WTC11 (cell line): ENCODE measurements around the gene MN1. TPM values are rescaled to one million over a fixed set of nuclear protein-coding genes. Genes with fewer than 3 reads are reported as not detected.

Source experiments
- AFF4 ChIP-seq: sonication (generic); formaldehyde crosslinking; IDR thresholded peaks from 2 replicates; pipeline ENCODE4 v1.8.1; 2023; ENCODE audit warnings: mild to moderate bottlenecking, missing genetic modification reagents, borderline replicate concordance
- ATF1 ChIP-seq: sonication (generic); formaldehyde crosslinking; IDR thresholded peaks from 2 replicates; pipeline ENCODE4 v1.8.1; 2023; ENCODE audit warnings: mild to moderate bottlenecking, moderate library complexity, missing genetic modification reagents
- CREM ChIP-seq: sonication (generic); formaldehyde crosslinking; IDR thresholded peaks from 2 replicates; pipeline ENCODE4 v1.8.1; 2022; ENCODE audit warnings: mild to moderate bottlenecking, missing genetic modification reagents, moderate library complexity
- E2F5 ChIP-seq: sonication (generic); formaldehyde crosslinking; IDR thresholded peaks from 2 replicates; pipeline ENCODE4 v1.8.1; 2022; ENCODE audit warnings: mild to moderate bottlenecking, moderate library complexity, missing genetic modification reagents
- ELF4 ChIP-seq: sonication (generic); formaldehyde crosslinking; IDR thresholded peaks from 2 replicates; pipeline ENCODE4 v1.8.1; 2022; ENCODE audit warnings: low read depth, mild to moderate bottlenecking, moderate library complexity, missing genetic modification reagents
- ETV6 ChIP-seq: sonication (generic); formaldehyde crosslinking; IDR thresholded peaks from 2 replicates; pipeline ENCODE4 v1.8.1; 2022; ENCODE audit warnings: mild to moderate bottlenecking, missing genetic modification reagents
- FOXK1 ChIP-seq: sonication (generic); formaldehyde crosslinking; IDR thresholded peaks from 2 replicates; pipeline ENCODE4 v1.8.0; 2022; ENCODE audit warnings: mild to moderate bottlenecking, moderate library complexity, missing genetic modification reagents
- FOXP1 ChIP-seq: sonication (generic); formaldehyde crosslinking; IDR thresholded peaks from 2 replicates; pipeline ENCODE4 v1.8.0; 2022; ENCODE audit warnings: missing genetic modification reagents, mild to moderate bottlenecking, moderate library complexity, borderline replicate concordance
- FOXP4 ChIP-seq: sonication (generic); formaldehyde crosslinking; IDR thresholded peaks from 2 replicates; pipeline ENCODE4 v1.8.0; 2022; ENCODE audit warnings: mild to moderate bottlenecking, missing genetic modification reagents
- NFATC4 ChIP-seq: fragments of 250-450 bp; sonication (Bioruptor Pico); IDR thresholded peaks from 2 replicates; pipeline ENCODE4 v1.9.0; 2021; ENCODE audit warnings: mild to moderate bottlenecking
- RORB ChIP-seq: fragments of 250-450 bp; sonication (Bioruptor Pico); IDR thresholded peaks from 2 replicates; pipeline ENCODE4 v1.9.0; 2021; ENCODE audit warnings: mild to moderate bottlenecking
- SOX15 ChIP-seq: fragments of 250-450 bp; sonication (Bioruptor Pico); IDR thresholded peaks from 2 replicates; pipeline ENCODE4 v1.9.0; 2021; ENCODE audit warnings: mild to moderate bottlenecking
- TEAD4 ChIP-seq: sonication (generic); formaldehyde crosslinking; IDR thresholded peaks from 2 replicates; pipeline ENCODE4 v1.8.0; 2022; ENCODE audit warnings: mild to moderate bottlenecking, missing genetic modification reagents
- ZBTB43 ChIP-seq: sonication (generic); formaldehyde crosslinking; IDR thresholded peaks from 2 replicates; pipeline ENCODE4 v1.8.1; 2023; ENCODE audit warnings: mild to moderate bottlenecking, missing genetic modification reagents
- ZNF423 ChIP-seq: fragments of 250-450 bp; sonication (Bioruptor Pico); IDR thresholded peaks from 2 replicates; pipeline ENCODE4 v2.1.2; 2022; ENCODE audit warnings: mild to moderate bottlenecking, moderate library complexity
- ZNF532 ChIP-seq: fragments of 250-450 bp; sonication (Bioruptor Pico); IDR thresholded peaks from 2 replicates; pipeline ENCODE4 v1.9.0; 2021; ENCODE audit warnings: mild to moderate bottlenecking, borderline replicate concordance
- total RNA-seq: library from RNA; stranded (reverse); gene quantifications from 3 replicates; pipeline ENCODE4 v1.2.3, GENCODE V29; 2021
- TF ChIP-seq, protein P1 (sequence below): fragments of 200-600 bp; IDR thresholded peaks from 2 replicates; pipeline ENCODE4 v1.8.0; 2022; ENCODE audit warnings: antibody characterized with exemption
- TF ChIP-seq, protein P2 (sequence below): sonication (generic); formaldehyde crosslinking; IDR thresholded peaks from 2 replicates; pipeline ENCODE4 v1.8.0; 2022; ENCODE audit warnings: missing genetic modification reagents
- TF ChIP-seq, protein P3 (sequence below): sonication (generic); formaldehyde crosslinking; IDR thresholded peaks from 2 replicates; pipeline ENCODE4 v1.8.0; 2022; ENCODE audit warnings: mild to moderate bottlenecking, missing genetic modification reagents

The MN1 gene
- total RNA-seq, 1 experiment from 2014 or later: 21.3 TPM

DNA sequence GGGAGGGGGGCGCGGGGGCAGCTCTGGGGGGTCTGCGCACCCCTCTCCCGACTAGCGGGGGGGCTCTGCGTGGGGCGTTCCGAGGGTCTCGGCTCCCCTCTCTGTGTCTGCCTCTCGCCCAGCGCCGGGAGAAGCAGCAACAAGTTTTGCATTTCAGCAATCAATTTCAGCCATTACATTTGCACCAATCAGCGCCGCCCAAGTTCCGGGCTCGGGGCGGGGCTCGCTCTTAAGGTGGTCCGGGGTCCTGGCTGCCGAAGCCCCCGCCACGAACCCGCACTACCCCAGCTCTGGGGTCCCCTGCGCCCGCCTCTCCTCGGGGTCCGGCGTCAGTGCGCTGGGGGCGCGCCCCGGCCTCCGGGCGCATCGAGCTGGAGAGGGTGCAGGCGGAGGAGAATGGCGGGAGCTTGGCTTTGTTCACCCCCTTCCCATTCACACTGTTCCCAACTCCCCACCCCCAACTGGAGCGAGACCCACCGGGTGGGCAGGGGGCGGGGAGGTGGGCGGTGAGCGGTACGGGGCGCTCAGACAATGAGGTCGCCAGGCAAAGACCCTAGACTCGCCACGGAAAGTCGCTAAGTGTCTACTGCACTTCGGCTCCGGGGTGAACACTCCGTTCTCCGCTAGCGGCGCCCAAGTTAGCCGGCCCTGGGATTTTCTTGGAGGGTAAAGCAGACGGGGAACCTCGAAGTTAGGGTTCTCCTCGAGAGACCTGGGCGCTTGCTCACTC is at the start of gene MN1 (continued):
- no peak for TF ChIP-seq TEAD4 (CRISPR knock-in tag)
- TF ChIP-seq ZNF423: peak; percentile 24; the same call in 1 of the 2 replicates
- TF ChIP-seq, protein P1, sequence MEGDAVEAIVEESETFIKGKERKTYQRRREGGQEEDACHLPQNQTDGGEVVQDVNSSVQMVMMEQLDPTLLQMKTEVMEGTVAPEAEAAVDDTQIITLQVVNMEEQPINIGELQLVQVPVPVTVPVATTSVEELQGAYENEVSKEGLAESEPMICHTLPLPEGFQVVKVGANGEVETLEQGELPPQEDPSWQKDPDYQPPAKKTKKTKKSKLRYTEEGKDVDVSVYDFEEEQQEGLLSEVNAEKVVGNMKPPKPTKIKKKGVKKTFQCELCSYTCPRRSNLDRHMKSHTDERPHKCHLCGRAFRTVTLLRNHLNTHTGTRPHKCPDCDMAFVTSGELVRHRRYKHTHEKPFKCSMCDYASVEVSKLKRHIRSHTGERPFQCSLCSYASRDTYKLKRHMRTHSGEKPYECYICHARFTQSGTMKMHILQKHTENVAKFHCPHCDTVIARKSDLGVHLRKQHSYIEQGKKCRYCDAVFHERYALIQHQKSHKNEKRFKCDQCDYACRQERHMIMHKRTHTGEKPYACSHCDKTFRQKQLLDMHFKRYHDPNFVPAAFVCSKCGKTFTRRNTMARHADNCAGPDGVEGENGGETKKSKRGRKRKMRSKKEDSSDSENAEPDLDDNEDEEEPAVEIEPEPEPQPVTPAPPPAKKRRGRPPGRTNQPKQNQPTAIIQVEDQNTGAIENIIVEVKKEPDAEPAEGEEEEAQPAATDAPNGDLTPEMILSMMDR: no peak
- TF ChIP-seq, protein P2, sequence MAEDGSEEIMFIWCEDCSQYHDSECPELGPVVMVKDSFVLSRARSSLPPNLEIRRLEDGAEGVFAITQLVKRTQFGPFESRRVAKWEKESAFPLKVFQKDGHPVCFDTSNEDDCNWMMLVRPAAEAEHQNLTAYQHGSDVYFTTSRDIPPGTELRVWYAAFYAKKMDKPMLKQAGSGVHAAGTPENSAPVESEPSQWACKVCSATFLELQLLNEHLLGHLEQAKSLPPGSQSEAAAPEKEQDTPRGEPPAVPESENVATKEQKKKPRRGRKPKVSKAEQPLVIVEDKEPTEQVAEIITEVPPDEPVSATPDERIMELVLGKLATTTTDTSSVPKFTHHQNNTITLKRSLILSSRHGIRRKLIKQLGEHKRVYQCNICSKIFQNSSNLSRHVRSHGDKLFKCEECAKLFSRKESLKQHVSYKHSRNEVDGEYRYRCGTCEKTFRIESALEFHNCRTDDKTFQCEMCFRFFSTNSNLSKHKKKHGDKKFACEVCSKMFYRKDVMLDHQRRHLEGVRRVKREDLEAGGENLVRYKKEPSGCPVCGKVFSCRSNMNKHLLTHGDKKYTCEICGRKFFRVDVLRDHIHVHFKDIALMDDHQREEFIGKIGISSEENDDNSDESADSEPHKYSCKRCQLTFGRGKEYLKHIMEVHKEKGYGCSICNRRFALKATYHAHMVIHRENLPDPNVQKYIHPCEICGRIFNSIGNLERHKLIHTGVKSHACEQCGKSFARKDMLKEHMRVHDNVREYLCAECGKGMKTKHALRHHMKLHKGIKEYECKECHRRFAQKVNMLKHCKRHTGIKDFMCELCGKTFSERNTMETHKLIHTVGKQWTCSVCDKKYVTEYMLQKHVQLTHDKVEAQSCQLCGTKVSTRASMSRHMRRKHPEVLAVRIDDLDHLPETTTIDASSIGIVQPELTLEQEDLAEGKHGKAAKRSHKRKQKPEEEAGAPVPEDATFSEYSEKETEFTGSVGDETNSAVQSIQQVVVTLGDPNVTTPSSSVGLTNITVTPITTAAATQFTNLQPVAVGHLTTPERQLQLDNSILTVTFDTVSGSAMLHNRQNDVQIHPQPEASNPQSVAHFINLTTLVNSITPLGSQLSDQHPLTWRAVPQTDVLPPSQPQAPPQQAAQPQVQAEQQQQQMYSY: no peak
- 0 out of 2 replicates have a peak, but pooled peaks have one; percentile 23 for TF ChIP-seq ETV6 (CRISPR knock-in tag)
- no peak for TF ChIP-seq FOXP1
- TF ChIP-seq ZNF532 (CRISPR knock-in tag): no peak
- no peak for TF ChIP-seq ELF4 (CRISPR knock-in tag)
- TF ChIP-seq ZBTB43 (CRISPR knock-in tag): no peak; the same call in 1 of the 2 replicates
- no peak for TF ChIP-seq CREM
- TF ChIP-seq AFF4 (CRISPR knock-in tag): no peak
- TF ChIP-seq, protein P3, sequence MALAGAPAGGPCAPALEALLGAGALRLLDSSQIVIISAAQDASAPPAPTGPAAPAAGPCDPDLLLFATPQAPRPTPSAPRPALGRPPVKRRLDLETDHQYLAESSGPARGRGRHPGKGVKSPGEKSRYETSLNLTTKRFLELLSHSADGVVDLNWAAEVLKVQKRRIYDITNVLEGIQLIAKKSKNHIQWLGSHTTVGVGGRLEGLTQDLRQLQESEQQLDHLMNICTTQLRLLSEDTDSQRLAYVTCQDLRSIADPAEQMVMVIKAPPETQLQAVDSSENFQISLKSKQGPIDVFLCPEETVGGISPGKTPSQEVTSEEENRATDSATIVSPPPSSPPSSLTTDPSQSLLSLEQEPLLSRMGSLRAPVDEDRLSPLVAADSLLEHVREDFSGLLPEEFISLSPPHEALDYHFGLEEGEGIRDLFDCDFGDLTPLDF (CRISPR knock-in tag): no peak
- TF ChIP-seq SOX15 (CRISPR knock-in tag): no peak
- TF ChIP-seq ATF1 (CRISPR knock-in tag): no peak
- TF ChIP-seq NFATC4 (CRISPR knock-in tag): no peak
- no peak for TF ChIP-seq RORB (CRISPR knock-in tag)
- TF ChIP-seq FOXK1 (CRISPR knock-in tag): 0 out of 2 replicates have a peak, but pooled peaks have one; percentile 42
- peak; percentile 70; the same call in 1 of the 2 replicates for TF ChIP-seq E2F5
- TF ChIP-seq FOXP4 (CRISPR knock-in tag): no peak
